Activated CD4-positive, alpha-beta T cell treated with anti-CD3 and anti-CD28 coated beads for 24 hours (primary cell): Measurements from ENCODE around the gene NAALADL1.

Experiments used
- DNase-seq, 2 donors: peaks; one replicate each; pipeline ENCODE4 v3.0.0-alpha.2; 2020; ENCODE audit warnings: low read depth in 2 of 2

Gene NAALADL1, protein sequence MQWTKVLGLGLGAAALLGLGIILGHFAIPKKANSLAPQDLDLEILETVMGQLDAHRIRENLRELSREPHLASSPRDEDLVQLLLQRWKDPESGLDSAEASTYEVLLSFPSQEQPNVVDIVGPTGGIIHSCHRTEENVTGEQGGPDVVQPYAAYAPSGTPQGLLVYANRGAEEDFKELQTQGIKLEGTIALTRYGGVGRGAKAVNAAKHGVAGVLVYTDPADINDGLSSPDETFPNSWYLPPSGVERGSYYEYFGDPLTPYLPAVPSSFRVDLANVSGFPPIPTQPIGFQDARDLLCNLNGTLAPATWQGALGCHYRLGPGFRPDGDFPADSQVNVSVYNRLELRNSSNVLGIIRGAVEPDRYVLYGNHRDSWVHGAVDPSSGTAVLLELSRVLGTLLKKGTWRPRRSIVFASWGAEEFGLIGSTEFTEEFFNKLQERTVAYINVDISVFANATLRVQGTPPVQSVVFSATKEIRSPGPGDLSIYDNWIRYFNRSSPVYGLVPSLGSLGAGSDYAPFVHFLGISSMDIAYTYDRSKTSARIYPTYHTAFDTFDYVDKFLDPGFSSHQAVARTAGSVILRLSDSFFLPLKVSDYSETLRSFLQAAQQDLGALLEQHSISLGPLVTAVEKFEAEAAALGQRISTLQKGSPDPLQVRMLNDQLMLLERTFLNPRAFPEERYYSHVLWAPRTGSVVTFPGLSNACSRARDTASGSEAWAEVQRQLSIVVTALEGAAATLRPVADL

DNA sequence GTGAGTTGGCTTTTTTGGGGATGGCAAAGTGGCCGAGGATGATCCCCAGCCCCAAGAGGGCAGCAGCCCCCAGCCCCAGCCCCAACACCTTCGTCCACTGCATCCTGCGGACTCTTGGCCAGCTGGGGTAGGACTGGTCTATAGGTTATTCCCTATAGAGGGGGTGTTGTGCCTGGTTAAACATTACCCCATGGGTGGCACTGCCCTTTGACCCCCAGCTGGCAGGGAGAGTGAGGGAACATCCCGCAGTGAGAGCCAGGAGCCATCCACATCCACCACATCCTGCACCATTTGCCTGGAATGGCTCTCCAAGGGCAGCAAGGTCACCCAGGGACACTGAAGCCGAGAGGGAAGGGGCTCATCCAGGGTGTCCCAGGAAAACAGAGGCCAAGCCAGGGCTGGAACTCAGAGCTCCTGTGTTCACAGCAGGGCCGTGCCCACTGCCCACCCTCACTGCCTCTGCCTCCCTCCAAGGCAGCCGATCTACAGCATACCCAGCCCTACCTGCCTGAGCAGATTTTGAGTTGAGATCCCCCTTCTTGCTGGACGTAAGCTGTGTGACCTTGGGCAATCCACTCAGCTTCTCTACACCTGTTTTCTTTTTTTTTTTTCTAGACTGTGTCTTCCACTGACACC lies at the start of gene NAALADL1:
NAALADL1 (minus strand) TSS at position 135 of the 636 bp plus-strand sequence; CDS start at position 103, 32 bp downstream.
- DNase-seq = no peak

DNA sequence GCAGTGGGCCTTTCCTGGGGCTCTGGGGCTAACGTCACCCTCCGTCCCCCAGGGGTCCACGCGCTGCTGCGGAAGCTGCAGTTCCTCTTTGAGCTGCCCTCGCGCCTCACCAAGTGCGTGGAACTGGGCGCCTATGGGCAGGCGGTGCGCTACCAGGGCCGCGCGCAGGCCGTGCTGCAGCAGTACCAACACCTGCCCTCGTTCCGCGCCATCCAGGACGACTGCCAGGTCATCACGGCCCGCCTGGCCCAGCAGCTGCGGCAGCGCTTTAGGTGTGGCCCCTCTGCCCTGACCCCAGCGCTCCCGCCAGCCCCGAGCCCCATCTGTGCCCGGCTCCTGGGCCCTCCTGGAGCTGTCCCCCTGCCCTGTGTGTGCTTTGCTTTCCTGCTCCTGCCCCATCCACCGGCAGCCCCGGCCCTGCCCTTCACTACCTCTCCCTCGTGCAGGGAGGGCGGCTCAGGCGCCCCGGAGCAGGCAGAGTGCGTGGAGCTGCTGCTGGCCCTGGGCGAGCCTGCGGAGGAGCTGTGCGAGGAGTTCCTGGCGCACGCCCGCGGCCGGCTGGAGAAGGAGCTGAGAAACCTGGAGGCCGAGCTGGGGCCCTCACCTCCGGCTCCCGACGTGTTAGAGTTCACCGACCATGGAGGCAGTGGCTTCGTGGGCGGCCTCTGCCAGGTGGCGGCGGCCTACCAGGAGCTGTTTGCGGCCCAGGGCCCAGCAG lies 49.6 kb upstream of the NAALADL1 start:
- DNase-seq = no peak

DNA sequence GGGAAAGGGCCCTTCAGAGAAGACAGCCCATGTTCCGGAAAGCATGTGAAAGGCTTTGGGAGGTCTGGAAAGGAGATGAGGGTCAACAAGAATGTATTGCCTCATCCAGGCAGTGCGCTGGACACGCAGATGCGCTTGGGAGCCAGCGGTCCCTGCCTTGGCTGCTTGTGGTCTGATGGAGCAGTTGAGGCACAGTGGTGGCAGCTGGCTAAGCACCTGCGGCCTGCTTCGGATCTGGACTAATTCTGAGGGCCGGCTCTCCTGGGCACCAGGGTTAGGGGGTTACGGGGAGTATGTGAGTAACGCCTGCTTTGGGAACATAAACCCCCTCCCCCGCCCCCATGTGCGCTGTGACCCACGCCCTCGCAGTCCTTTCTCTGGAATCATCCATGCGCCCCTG lies 48.7 kb upstream of the NAALADL1 start:
- DNase-seq = no peak

- no peak for DNase-seq
Observed at GRCh38 chr11:65104628-65105027, 46.3 kb upstream of the NAALADL1 start.

GRCh38 chr11:65103476-65103875 lies 45.1 kb upstream of the NAALADL1 start:
- DNase-seq = no peak

- no peak for DNase-seq
Observed at GRCh38 chr11:65102142-65103095, 44.1 kb upstream of the NAALADL1 start.

DNA sequence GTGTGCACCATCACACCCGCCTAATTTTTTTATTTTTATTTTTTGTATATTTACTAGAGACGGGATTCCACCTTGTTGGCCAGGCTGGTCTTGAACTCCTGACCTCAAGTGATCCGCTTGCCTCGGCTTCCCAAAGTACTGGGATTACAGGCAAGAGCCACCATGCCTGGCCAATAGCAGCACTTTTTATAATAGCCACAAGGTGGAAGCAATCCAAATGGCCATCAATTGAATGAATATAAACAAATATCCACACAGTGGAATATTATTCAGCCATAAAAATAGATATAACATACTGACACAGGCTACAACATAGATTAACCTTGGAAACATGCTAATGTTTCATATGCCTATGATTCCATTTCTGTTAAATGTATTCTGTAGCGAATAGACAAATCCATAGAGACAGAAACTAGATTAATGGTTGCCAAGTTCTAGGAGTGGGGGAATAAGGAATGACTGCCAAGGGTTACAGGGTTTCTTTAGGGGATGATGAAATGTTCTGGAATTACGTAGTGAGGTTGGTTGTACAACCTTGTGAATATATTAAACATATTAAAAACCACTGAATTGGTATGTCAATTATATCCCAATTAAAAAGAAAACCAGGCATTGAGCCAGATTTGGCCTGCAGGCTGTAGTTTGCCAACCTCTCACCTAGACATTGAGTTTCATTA lies 42.5 kb upstream of the NAALADL1 start:
- DNase-seq = no peak

DNA sequence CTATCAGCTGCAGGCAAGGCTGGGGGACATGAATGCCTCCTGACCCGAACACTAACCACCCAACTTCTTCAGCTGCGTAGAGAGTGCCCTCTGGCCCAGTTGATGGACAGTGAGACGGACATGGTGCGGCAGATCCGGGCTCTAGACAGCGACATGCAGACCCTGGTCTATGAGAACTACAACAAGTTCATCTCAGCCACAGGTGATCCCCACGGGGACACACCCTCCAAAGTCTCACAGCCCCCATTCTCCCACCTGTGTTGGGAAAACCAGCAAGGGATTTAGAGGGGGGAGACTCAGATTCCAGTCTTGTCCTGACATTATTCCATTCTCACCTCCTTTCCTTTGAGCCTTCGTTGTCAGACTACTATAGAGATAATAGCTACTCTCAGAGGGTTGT lies 38.6 kb upstream of the NAALADL1 start:
- no peak for DNase-seq

GRCh38 chr11:65095974-65096806 lies 37.8 kb upstream of the NAALADL1 start, which contains the start of gene VPS51:
Gene VPS51 (plus strand): TSS chr11:65096214. CDS start chr11:65096251, 37 bp downstream.
- DNase-seq = peak; percentile 70 to 71

- no peak for DNase-seq
Observed at GRCh38 chr11:65095427-65095826, 37.1 kb upstream of the NAALADL1 start.

DNA sequence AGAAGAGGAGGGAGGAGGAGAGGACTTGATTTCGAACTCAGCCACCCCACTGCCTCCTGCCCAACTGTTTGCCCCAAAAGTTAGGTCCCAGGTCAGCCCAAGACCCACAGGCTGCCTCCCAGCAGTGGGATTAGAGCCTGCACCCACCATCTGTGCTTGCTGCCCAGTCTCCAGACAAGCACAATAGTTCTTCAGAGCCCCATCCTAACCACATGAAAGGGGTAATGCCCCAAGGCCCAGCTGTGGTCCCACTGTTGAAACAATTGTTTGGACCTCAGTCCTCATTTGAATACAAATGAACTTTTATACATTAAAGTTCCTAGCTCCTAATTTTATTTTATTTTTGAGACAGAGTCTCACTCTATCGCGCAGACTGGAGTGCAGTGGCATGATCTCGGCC lies 32.3 kb upstream of the NAALADL1 start:
- no peak for DNase-seq

- DNase-seq = no peak
Observed at GRCh38 chr11:65089621-65090020, 31.3 kb upstream of the NAALADL1 start.

DNA sequence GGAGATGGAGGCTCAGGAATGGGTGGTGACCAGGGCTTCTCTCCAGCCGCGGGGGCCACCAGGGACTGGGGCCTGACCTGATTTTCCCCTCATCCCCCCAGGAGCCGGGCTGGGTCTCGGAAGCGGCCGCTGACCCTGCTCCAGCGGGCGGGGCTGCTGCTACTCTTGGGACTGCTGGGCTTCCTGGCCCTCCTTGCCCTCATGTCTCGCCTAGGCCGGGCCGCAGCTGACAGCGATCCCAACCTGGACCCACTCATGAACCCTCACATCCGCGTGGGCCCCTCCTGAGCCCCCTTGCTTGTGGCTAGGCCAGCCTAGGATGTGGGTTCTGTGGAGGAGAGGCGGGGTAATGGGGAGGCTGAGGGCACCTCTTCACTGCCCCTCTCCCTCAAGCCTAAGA lies 29.5 kb upstream of the NAALADL1 start:
- no peak for DNase-seq

GRCh38 chr11:65087216-65087615 lies 28.9 kb upstream of the NAALADL1 start:
- no peak for DNase-seq

DNA sequence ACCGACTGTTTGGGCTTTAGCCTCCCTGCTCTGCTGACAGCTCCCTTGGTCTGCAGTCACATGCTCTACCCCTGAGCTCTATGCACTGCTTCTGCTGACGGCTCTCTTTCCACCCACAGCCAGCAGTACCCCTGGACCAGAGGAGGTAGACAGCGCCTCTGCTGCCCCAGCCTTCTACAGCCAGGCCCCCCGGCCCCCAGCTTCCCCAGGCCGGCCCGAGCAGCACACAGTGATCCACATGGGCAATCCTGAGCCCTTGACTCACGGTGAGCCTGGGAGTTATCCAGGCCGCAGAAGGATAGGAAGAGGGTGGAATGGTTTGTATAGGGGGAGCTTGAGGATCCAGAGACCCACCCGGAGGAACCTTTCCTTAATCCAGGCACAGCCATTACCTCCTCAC lies 28.5 kb upstream of the NAALADL1 start:
- DNase-seq = no peak

- no peak for DNase-seq
Observed at GRCh38 chr11:65085446-65085845, 27.1 kb upstream of the NAALADL1 start.

DNA sequence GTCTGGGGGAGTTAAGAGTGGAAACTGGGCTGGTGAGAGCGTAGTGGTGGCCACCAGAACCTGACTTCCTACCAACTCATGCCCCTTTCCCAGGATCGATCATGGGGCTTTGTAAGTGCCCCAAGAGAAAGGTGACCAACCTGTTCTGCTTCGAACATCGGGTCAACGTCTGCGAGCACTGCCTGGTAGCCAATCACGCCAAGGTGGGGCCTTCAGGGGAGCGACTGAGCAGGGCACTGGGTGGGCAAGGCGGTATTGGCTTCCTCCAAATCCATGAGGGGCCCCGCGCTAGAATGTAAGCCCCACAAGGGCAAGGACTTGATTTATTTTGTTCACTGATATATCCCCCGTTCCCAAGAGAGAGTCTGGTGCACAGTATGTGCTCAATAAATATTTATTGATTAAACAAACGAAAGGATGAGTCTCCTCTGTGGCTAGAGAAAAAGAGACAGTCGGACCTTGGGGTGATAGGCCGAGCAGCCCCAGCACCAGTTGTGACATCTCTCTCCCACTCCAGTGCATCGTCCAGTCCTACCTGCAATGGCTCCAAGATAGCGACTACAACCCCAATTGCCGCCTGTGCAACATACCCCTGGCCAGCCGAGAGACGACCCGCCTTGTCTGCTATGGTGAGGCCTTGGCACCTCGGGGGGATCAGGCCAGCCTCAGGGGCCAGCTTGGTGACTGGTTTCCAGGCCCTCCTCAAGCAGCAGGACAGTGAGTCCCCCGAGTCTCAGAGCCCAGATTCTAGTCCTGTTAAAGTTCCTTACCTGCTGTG lies 26.4 kb upstream of the NAALADL1 start:
- no peak for DNase-seq

DNA sequence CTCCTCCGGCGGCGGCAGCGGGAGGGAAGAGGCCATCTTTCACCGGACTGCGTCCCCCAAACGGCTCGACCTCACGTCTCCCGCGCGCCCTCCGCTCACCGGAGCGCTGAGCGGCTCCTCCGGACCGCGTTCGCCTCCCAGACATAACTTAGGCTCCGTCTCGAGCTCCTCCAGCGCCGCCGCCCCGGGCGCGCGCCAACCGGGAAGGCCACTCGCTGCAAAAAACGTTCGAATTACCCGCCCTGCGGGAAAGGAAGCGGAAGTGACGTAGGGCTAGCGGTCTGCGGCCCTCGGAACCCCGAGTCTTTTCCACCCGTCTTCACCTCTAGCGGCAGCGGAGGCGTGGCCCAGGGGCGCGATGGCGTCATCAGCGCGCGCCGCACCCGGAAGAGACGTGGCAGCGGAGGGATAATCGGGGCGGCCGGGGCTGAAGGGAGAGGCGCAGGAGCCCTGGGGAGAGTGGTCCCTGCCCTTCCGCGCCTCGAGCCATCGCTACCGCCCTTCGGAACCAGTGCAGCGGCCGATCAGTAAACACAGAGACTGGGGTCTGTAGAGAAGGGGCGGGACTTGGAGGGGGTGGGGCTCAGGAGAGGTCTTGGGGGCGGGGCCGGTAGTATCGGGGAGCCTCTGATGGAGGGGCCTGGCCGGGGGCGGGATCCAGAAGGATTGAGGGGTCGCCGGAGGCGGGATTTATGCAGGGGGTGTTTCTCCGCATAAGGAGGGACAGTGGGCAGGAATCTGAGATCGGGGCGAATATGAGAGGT lies 25.7 kb upstream of the NAALADL1 start, which contains the start of the genes CDCA5 and ZFPL1:
CDCA5 (minus strand) TSS at position 207 of the 764 bp plus-strand sequence; CDS start at position 145, 62 bp downstream.
ZFPL1 (plus strand) TSS at position 389 of the 764 bp plus-strand sequence. CDS start 477 bp downstream, outside the sequence.
- peak; percentile 91 to 94 for DNase-seq
